T-cell (primary cell): ENCODE results near the gene BCORL1. TPM values are rescaled to one million over a fixed set of nuclear protein-coding genes. Genes with fewer than 3 reads are reported as not detected.

Experiments
- ATAC-seq, 4 experiments: fragments of 200-7000 bp in 3 of 4; fragments of 150-1000 bp in 1 of 4; cut with Tn5 transposase; replicated peaks in 1 of 4; 1 replicate in 3 of 4; 2 replicates in 1 of 4; pipeline ENCODE4 v1.10.0; 2021; ENCODE audit warnings: moderate library complexity in 3 of 4, mild to moderate bottlenecking in 2 of 4, moderate number of reproducible peaks in 1 of 4
- CTCF ChIA-PET, 2 donors: fragments of 300-600 bp; sonication (Branson Sonifier 250); formaldehyde crosslinking; loops; one replicate each; lab custom pipeline; 2022; ENCODE audit warnings: antibody characterized with exemption in 2 of 2; lab: Charles Lee
- POLR2A ChIA-PET, 2 donors: fragments of 300-600 bp; sonication (Branson Sonifier 250); formaldehyde crosslinking; loops; one replicate each; lab custom pipeline; 2022; ENCODE audit warnings: antibody characterized with exemption in 2 of 2; lab: Charles Lee
- DNase-seq, 35 experiments: peaks; one replicate each; pipeline versions ENCODE4 v3.0.0 to v3.0.0-alpha.2; 2013 to 2023
- H3K27ac ChIP-seq: one replicate; pipeline ENCODE4 v1.5.1; 2013; ENCODE audit warnings: low read length
- H3K27me3 ChIP-seq, 2 experiments: replicated peaks in 1 of 2; 1 replicate in 1 of 2; 2 replicates in 1 of 2; pipeline versions ENCODE4 v1.6.1 to v1.7.0; 2013; ENCODE audit warnings: low read length in 1 of 2, mixed read lengths in 1 of 2; ENCODE audit not compliant: control insufficient read depth in 2 of 2, insufficient read depth in 2 of 2; ENCODE audit errors: extremely low read depth in 1 of 2
- H3K36me3 ChIP-seq, 2 donors: 1 replicate in 1 of 2; 2 replicates in 1 of 2; pipeline versions ENCODE4 v1.6.1 to v1.7.0; 2013; ENCODE audit warnings: low read length in 1 of 2; ENCODE audit not compliant: control insufficient read depth in 2 of 2, insufficient read depth in 1 of 2; ENCODE audit errors: extremely low read depth in 1 of 2
- H3K4me1 ChIP-seq, 2 experiments: 1 replicate in 1 of 2; 2 replicates in 1 of 2; pipeline versions ENCODE4 v1.6.1 to v1.7.0; 2013; ENCODE audit warnings: low read length in 2 of 2, mixed read lengths in 1 of 2; ENCODE audit not compliant: insufficient read depth in 2 of 2, control insufficient read depth in 1 of 2; ENCODE audit errors: extremely low read depth in 1 of 2
- H3K4me3 ChIP-seq, 2 donors: 1 replicate in 1 of 2; 2 replicates in 1 of 2; pipeline versions ENCODE4 v1.5.1 to v1.7.0; 2013; ENCODE audit warnings: mild to moderate bottlenecking in 2 of 2, low read length in 1 of 2, moderate library complexity in 1 of 2; ENCODE audit not compliant: control insufficient read depth in 1 of 2; ENCODE audit errors: extremely low read depth in 1 of 2
- H3K9me3 ChIP-seq: 2 replicates; pipeline ENCODE4 v1.7.0; 2013
- H3K27ac Mint-ChIP-seq, 2 donors: one replicate each; pipeline ENCODE4 v1.8.0; 2020 to 2021; ENCODE audit warnings: mild to moderate bottlenecking in 2 of 2, mixed read lengths in 2 of 2
- H3K27me3 Mint-ChIP-seq, 2 donors: one replicate each; pipeline ENCODE4 v1.8.0; 2021 to 2022; ENCODE audit warnings: mixed read lengths in 2 of 2
- H3K36me3 Mint-ChIP-seq: one replicate; pipeline ENCODE4 v1.8.0; 2021; ENCODE audit warnings: mixed read lengths
- H3K4me1 Mint-ChIP-seq, 3 donors: one replicate each; pipeline ENCODE4 v1.8.0; 2020 to 2022; ENCODE audit warnings: mixed read lengths in 3 of 3, mild to moderate bottlenecking in 1 of 3
- H3K4me3 Mint-ChIP-seq, 3 donors: one replicate each; pipeline ENCODE4 v1.8.0; 2020 to 2022; ENCODE audit warnings: mild to moderate bottlenecking in 3 of 3, mixed read lengths in 3 of 3, moderate library complexity in 3 of 3
- H3K9me3 Mint-ChIP-seq, 3 donors: one replicate each; pipeline ENCODE4 v1.8.0; 2020 to 2022; ENCODE audit warnings: mixed read lengths in 3 of 3
- WGBS: methylation state at CpG from one replicate; pipeline ENCODE4 v1.1.5; 2013; ENCODE audit warnings: missing lambda C conversion rate; ENCODE audit not compliant: insufficient coverage; 5-methylcytosine and 5-hydroxymethylcytosine counted together
- total RNA-seq, 35 experiments: library from RNA in 6 of 35; stranded (reverse) in 6 of 35; fragments of 120-200 nt in 1 of 35; gene quantifications; one replicate each; pipeline versions ENCODE4 v1.2.1 to v1.2.4 and lab custom pipeline; 2013 to 2026

Gene BCORL1, protein sequence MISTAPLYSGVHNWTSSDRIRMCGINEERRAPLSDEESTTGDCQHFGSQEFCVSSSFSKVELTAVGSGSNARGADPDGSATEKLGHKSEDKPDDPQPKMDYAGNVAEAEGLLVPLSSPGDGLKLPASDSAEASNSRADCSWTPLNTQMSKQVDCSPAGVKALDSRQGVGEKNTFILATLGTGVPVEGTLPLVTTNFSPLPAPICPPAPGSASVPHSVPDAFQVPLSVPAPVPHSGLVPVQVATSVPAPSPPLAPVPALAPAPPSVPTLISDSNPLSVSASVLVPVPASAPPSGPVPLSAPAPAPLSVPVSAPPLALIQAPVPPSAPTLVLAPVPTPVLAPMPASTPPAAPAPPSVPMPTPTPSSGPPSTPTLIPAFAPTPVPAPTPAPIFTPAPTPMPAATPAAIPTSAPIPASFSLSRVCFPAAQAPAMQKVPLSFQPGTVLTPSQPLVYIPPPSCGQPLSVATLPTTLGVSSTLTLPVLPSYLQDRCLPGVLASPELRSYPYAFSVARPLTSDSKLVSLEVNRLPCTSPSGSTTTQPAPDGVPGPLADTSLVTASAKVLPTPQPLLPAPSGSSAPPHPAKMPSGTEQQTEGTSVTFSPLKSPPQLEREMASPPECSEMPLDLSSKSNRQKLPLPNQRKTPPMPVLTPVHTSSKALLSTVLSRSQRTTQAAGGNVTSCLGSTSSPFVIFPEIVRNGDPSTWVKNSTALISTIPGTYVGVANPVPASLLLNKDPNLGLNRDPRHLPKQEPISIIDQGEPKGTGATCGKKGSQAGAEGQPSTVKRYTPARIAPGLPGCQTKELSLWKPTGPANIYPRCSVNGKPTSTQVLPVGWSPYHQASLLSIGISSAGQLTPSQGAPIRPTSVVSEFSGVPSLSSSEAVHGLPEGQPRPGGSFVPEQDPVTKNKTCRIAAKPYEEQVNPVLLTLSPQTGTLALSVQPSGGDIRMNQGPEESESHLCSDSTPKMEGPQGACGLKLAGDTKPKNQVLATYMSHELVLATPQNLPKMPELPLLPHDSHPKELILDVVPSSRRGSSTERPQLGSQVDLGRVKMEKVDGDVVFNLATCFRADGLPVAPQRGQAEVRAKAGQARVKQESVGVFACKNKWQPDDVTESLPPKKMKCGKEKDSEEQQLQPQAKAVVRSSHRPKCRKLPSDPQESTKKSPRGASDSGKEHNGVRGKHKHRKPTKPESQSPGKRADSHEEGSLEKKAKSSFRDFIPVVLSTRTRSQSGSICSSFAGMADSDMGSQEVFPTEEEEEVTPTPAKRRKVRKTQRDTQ (N-terminal part only)
- 10 to 100 TPM in 4 of 5 donors, 1 to 10 TPM in 1; 8.7 to 13.5 (median 12.3) TPM for total RNA-seq
- total RNA-seq (2013): 4.1 TPM
- total RNA-seq (lab: John Stamatoyannopoulos, UW): 3.2 to 8.5 (median 5.1) reads per million in 29 experiments

- CTCF ChIA-PET: no interaction called here
- Histone ChIP-seq H3K4me1 (peaks cover 8 to 23% of the 10 kb centered on the region in 2 experiments), H3K36me3 (no peaks in the 10 kb centered on the region), H3K4me3 (peak within 1 kb of the TSS in 1 of 2 donors; percentile 75), H3K9me3 (no peaks in the 10 kb centered on the region), H3K27me3 (no peaks in the 10 kb centered on the region), H3K27ac (peak within 1 kb of the TSS; percentile 23)
- Mint-ChIP-seq H3K4me1 (peaks cover 14 to 39% (median 28%) of the 10 kb centered on the region in 3 donors), H3K9me3 (no peaks in the 10 kb centered on the region), H3K36me3 (no peaks in the 10 kb centered on the region), H3K27ac (peak within 1 kb of the TSS; percentile 75 to 82), H3K4me3 (no peak within 1 kb of the TSS), H3K27me3 (no peaks in the 10 kb centered on the region)
- DNase-seq (peak; percentile 67 to 92 (median 83)), ATAC-seq (peak; percentile 89 to 91 (median 90))
- POLR2A ChIA-PET: interaction anchor here in 1 of 2 donors (0.6 kb wide), 1 partner anchor 22 kb away, joined by 3 read pairs; no protein-coding TSS in a partner anchor
- WGBS: 0% methylated on average over 10 of the region's 74 CpGs
Observed at GRCh38 chrX:129982300-129983251, at the start of gene BCORL1. BCORL1 (plus strand) TSS chrX:129982635; CDS start chrX:130005232, 22,597 bp downstream.

DNA sequence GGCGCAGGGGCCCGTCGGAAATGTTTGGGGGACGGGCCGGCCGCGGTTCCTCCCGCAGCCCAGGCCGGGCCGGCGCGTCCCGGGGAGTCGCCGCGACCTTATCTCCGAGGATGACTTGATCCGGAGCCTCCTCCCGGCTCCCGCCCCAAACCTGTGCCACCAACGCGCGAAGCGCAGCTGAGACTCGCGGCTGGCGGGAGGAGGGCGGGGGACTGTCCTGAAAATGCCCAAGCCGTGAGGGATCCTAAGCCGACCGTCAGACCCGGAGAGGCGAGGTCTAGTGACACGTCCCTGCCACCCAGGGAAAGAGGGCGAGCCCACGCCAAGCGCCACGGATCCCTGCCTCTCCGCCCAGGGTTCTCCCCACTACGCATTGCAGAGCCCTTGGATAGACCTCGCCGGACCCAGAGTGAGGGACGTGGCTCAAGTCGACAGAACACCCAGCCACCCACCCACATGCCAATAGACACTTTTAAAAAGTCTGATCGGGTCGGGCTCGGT lies 49.6 kb upstream of the BCORL1 start:
- DNase-seq (peak in 3 of 35 experiments; percentile 2 to 21 (median 9)), ATAC-seq (peak in 2 of 4 experiments; percentile 1 to 4)
- Histone ChIP-seq H3K9me3 (no peaks in the 10 kb centered on the region), H3K4me1 (peaks cover 0 to 8% of the 10 kb centered on the region in 2 experiments), H3K4me3 (no peak overlapping the region), H3K27me3 (no peaks in the 10 kb centered on the region), H3K27ac (no peak overlapping the region), H3K36me3 (peaks cover 0 to under 1% of the 10 kb centered on the region in 2 donors)
- peaks cover 0 to 4% of the 10 kb centered on the region in 2 donors for H3K27me3 Mint-ChIP-seq
- ChIA-PET CTCF (no interaction called here), POLR2A (no interaction called here)
- H3K4me3 Mint-ChIP-seq: peak overlapping the region; percentile 41 to 75 (median 67)
- H3K36me3 Mint-ChIP-seq: no peaks in the 10 kb centered on the region
- peaks cover 7 to 10% (median 8%) of the 10 kb centered on the region in 3 donors for H3K4me1 Mint-ChIP-seq
- no peaks in the 10 kb centered on the region for H3K9me3 Mint-ChIP-seq
- no peak overlapping the region for H3K27ac Mint-ChIP-seq
- WGBS: 6% methylated on average over 20 of the region's 47 CpGs

GRCh38 chrX:129933700-129934099 lies 48.7 kb upstream of the BCORL1 start:
- Mint-ChIP-seq H3K9me3 (no peaks in the 10 kb centered on the region), H3K4me3 (peak overlapping the region; percentile 54 to 75 (median 67)), H3K36me3 (no peaks in the 10 kb centered on the region), H3K27ac (peak overlapping the region; percentile 49 to 70), H3K4me1 (peaks cover 14 to 17% (median 15%) of the 10 kb centered on the region in 3 donors), H3K27me3 (peaks cover 0 to 4% of the 10 kb centered on the region in 2 donors)
- Histone ChIP-seq H3K4me3 (no peak overlapping the region), H3K27me3 (no peaks in the 10 kb centered on the region), H3K27ac (no peak overlapping the region), H3K4me1 (peaks cover 0 to 13% of the 10 kb centered on the region in 2 experiments), H3K36me3 (no peaks in the 10 kb centered on the region), H3K9me3 (no peaks in the 10 kb centered on the region)
- DNase-seq: no peak
- ATAC-seq: no peak
- ChIA-PET CTCF (interaction anchor here in 1 of 2 donors (0.6 kb wide), 1 partner anchor 27 kb away, joined by 4 read pairs; no protein-coding TSS in a partner anchor), POLR2A (interaction anchor here in 1 of 2 donors (0.8 kb wide), 1 partner anchor 44 kb away, joined by 10 read pairs; no protein-coding TSS in a partner anchor)
- 80% methylated on average over 2 of the region's 7 CpGs for WGBS

DNA sequence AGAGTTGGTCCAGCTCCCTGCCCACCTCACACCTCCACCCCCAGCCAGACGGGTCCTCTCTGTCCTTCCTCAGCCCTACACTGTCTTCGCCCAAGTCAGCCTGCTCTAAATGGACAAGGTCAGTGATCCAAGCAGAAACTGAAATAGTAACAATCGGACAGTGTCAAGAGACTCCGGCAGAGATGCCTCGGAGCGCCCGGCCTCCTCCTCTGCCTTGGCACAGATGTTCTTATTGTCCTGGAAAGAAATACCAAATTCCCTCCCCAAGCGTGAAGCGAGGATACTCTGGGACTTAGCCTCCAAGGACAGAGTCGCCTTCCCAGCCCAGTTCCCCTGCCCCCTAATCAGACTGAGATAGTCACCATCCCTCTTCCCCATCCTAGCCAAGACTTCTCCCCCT lies 48.0 kb upstream of the BCORL1 start:
- CTCF ChIA-PET: interaction anchor here in 1 of 2 donors (0.6 kb wide), 1 partner anchor 28 kb away, joined by 4 read pairs; no protein-coding TSS in a partner anchor

DNA sequence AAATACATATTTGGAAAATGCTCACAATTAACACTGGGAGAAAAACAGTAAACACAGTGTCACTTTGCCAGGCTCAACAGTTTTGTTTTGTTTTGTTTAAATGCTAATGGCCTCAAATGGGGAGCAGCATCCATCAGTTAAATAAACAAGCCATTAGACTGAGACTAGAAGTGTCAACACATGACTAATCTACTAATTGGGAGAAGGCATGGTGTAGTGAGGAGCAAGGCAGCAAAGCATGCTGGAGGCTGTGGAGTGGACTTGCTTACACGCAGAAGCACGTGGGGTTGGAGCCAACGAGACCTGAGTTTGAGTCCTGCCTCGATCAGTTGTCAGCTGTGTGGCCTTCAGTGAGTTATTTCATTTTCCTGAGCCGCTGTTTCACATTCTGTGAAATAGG lies 47.5 kb upstream of the BCORL1 start:
- ChIA-PET POLR2A (no interaction called here), CTCF (no interaction called here)
- Histone ChIP-seq H3K36me3 (no peaks in the 10 kb centered on the region), H3K4me3 (no peak overlapping the region), H3K27me3 (no peaks in the 10 kb centered on the region), H3K4me1 (peaks cover 0 to 13% of the 10 kb centered on the region in 2 experiments), H3K27ac (no peak overlapping the region), H3K9me3 (no peaks in the 10 kb centered on the region)
- ATAC-seq (no peak), DNase-seq (no peak)
- Mint-ChIP-seq H3K9me3 (no peaks in the 10 kb centered on the region), H3K4me1 (peaks cover 14 to 17% (median 16%) of the 10 kb centered on the region in 3 donors), H3K27me3 (no peaks in the 10 kb centered on the region), H3K27ac (no peak overlapping the region), H3K36me3 (no peaks in the 10 kb centered on the region), H3K4me3 (no peak overlapping the region)
- WGBS: no CpG with 5 or more reads among the region's 5 CpGs

More for the DNA sequence above, 48.0 kb upstream of the BCORL1 start:
- no peak overlapping the region for H3K27ac ChIP-seq
- no peaks in the 10 kb centered on the region for H3K27me3 ChIP-seq
- Mint-ChIP-seq H3K4me1 (peaks cover 14 to 17% (median 16%) of the 10 kb centered on the region in 3 donors), H3K36me3 (no peaks in the 10 kb centered on the region), H3K27me3 (no peaks in the 10 kb centered on the region), H3K27ac (peak overlapping the region in 1 of 2 donors; percentile 18), H3K9me3 (no peaks in the 10 kb centered on the region), H3K4me3 (peak overlapping the region in 1 of 3 donors; percentile 34)
- no peaks in the 10 kb centered on the region for H3K9me3 ChIP-seq
- DNase-seq (no peak), ATAC-seq (no peak)
- no peak overlapping the region for H3K4me3 ChIP-seq
- no peaks in the 10 kb centered on the region for H3K36me3 ChIP-seq
- POLR2A ChIA-PET: no interaction called here
- no CpG with 5 or more reads among the region's 10 CpGs for WGBS
- H3K4me1 ChIP-seq: peaks cover 0 to 13% of the 10 kb centered on the region in 2 experiments
